Measurements from ENCODE around the gene ACSBG1. TPM values are rescaled to one million over a fixed set of nuclear protein-coding genes. Genes with fewer than 3 reads are reported as not detected.

ACSBG1 gene
- total RNA-seq, 1 donor from 2014 or later: not detected

- DNase-seq (ENCODE audit: low spot score in 2 of 2): no peak
- Histone ChIP-seq H3K4me3 (no peak overlapping the region), H3K4me1 (no peaks in the 10 kb centered on the region), H3K36me3 (peaks cover 50 to 60% of the 10 kb centered on the region in 2 donors), H3K27ac (no peak overlapping the region), H3K27me3 (no peaks in the 10 kb centered on the region), H3K9me3 (no peaks in the 10 kb centered on the region)
- no peak for TF ChIP-seq CTCF (IDR thresholded peaks at IDR 0.05)
- intact Hi-C loops (cut with DNase I): no loop called here
Measured at GRCh38 chr15:78171864-78172472, 62.4 kb downstream of the ACSBG1 start.

- H3K4me3 ChIP-seq: no peak overlapping the region
- no peaks in the 10 kb centered on the region for H3K27me3 ChIP-seq
- H3K4me1 ChIP-seq: no peaks in the 10 kb centered on the region
- no peak overlapping the region for H3K27ac ChIP-seq
- no peaks in the 10 kb centered on the region for H3K9me3 ChIP-seq
- no peak for DNase-seq (ENCODE audit: low spot score in 2 of 2)
- peaks cover 59 to 68% of the 10 kb centered on the region in 2 donors for H3K36me3 ChIP-seq
- intact Hi-C loops (cut with DNase I): no loop called here
- no peak for TF ChIP-seq CTCF (IDR thresholded peaks at IDR 0.05)
Measured at GRCh38 chr15:78170848-78171773, 63.3 kb downstream of the ACSBG1 start.

- DNase-seq (ENCODE audit: low spot score in 2 of 2): no peak
- no peaks in the 10 kb centered on the region for H3K4me1 ChIP-seq
- intact Hi-C loops (cut with DNase I): no loop called here
- no peaks in the 10 kb centered on the region for H3K9me3 ChIP-seq
- H3K27me3 ChIP-seq: no peaks in the 10 kb centered on the region
- no peak for TF ChIP-seq CTCF (IDR thresholded peaks at IDR 0.05)
- peaks cover 79 to 93% of the 10 kb centered on the region in 2 donors for H3K36me3 ChIP-seq
- H3K27ac ChIP-seq: no peak overlapping the region
- H3K4me3 ChIP-seq: no peak overlapping the region
Measured at GRCh38 chr15:78168608-78169007, 65.8 kb downstream of the ACSBG1 start.

GRCh38 chr15:78167227-78167888, 67.0 kb downstream of the ACSBG1 start:
- Histone ChIP-seq H3K9me3 (no peaks in the 10 kb centered on the region), H3K4me1 (no peaks in the 10 kb centered on the region), H3K27me3 (no peaks in the 10 kb centered on the region), H3K4me3 (no peak overlapping the region), H3K36me3 (peaks cover 79 to 99% of the 10 kb centered on the region in 2 donors), H3K27ac (no peak overlapping the region)
- intact Hi-C loops (cut with DNase I): no loop called here
- no peak for DNase-seq (ENCODE audit: low spot score in 2 of 2)
- TF ChIP-seq CTCF (IDR thresholded peaks at IDR 0.05): no peak

GRCh38 chr15:78164010-78164409, 70.4 kb downstream of the ACSBG1 start:
- Histone ChIP-seq H3K36me3 (peaks cover 77 to 94% of the 10 kb centered on the region in 2 donors), H3K27ac (no peak overlapping the region), H3K27me3 (no peaks in the 10 kb centered on the region), H3K4me1 (no peaks in the 10 kb centered on the region), H3K9me3 (no peaks in the 10 kb centered on the region), H3K4me3 (no peak overlapping the region)
- TF ChIP-seq CTCF (IDR thresholded peaks at IDR 0.05): no peak
- intact Hi-C loops (cut with DNase I): no loop called here
- no peak for DNase-seq (ENCODE audit: low spot score in 2 of 2)
